Measurements from ENCODE around the gene GUCY1A1. TPM values are rescaled to one million over a fixed set of nuclear protein-coding genes. Genes with fewer than 3 reads are reported as not detected.

The GUCY1A1 gene
- total and polyA plus RNA-seq, 12 donors, result 6.7 to 101 (median 60.2) TPM

DNA sequence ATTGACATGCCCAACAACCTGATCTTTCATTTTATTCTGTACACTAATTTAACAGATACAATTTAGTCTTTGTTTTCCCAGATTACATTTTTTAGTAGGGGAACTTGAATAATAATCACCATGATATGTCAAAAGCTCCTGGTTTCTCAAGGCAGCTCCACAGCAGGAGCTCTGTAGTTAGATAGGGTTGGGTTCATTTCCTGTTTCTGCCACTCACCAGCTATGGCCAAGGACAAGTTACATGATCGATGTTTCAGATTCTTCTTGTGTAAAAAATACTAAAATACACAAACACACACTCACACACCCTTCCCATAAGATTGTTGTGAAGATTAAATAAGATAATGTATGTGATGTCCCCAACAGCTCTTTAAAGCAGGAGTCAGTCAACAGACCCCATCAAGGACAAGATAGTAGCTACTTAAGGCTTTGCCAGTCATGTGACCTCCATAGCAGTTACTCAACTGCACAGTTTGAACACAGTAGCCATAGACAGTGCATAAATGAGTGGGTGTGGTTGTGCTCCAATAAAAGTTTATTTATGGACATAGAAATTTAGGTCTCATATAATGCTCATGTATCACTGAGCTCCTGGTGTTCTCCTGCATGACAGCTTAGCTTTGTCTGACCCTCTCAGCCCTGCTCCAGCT lies 18.4 kb downstream of the GUCY1A1 start:
- Histone ChIP-seq H3K36me3 (no peaks in the 10 kb centered on the region), H3K27me3 (no peaks in the 10 kb centered on the region), H3K4me1 (peaks cover 3 to 80% (median 47%) of the 10 kb centered on the region in 9 donors), H3K9me3 (no peaks in the 10 kb centered on the region), H3K27ac (peak overlapping the region in 3 of 10 donors; percentile 18 to 57 (median 22)), H3K4me3 (no peak overlapping the region)
- no peak for DNase-seq
- intact Hi-C loops (cut with DNase I), result no loop called here
- TF ChIP-seq, protein P1, sequence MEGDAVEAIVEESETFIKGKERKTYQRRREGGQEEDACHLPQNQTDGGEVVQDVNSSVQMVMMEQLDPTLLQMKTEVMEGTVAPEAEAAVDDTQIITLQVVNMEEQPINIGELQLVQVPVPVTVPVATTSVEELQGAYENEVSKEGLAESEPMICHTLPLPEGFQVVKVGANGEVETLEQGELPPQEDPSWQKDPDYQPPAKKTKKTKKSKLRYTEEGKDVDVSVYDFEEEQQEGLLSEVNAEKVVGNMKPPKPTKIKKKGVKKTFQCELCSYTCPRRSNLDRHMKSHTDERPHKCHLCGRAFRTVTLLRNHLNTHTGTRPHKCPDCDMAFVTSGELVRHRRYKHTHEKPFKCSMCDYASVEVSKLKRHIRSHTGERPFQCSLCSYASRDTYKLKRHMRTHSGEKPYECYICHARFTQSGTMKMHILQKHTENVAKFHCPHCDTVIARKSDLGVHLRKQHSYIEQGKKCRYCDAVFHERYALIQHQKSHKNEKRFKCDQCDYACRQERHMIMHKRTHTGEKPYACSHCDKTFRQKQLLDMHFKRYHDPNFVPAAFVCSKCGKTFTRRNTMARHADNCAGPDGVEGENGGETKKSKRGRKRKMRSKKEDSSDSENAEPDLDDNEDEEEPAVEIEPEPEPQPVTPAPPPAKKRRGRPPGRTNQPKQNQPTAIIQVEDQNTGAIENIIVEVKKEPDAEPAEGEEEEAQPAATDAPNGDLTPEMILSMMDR (IDR thresholded peaks at IDR 0.05), result no peak
- WGBS, 2 donors, result 49 to 66% methylated on average over 1 of the region's 1 CpG
- ATAC-seq, result peak in 1 of 8 donors; percentile 50

DNA sequence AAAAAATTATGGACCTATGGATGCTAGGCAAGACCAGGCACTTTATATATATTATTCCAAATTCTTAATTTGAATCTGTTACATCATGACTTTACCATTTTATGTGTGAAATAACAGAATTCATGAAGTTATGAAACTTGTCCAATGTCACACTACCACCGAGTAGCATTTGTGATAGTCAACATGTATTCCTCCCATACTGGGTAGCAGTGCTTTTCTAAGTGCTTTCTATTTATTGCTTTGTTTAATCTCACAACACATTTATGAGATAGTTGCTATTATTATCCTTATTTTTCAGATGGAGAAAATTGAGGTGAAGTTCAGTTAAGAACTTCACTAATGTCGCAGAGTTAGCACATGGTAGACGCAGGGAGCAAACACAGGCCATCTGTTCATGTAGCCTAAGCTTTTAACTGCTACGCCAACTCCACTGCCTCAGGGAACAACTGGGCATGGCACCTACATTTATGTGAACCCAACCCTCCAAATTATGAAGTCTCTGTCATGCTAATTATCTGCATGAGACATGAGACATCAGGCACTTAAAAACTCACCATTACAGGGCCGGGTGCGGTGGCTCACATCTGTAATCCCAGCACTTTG lies 20.8 kb downstream of the GUCY1A1 start:
- ATAC-seq, result peak in 4 of 8 donors; percentile 45 to 53 (median 49)
- Histone ChIP-seq H3K9me3 (no peaks in the 10 kb centered on the region), H3K27me3 (no peaks in the 10 kb centered on the region), H3K4me3 (no peak overlapping the region), H3K36me3 (no peaks in the 10 kb centered on the region), H3K4me1 (peaks cover 6 to 85% (median 43%) of the 10 kb centered on the region in 9 donors), H3K27ac (peak overlapping the region in 5 of 10 donors; percentile 1 to 72 (median 35))
- no peak for DNase-seq
- TF ChIP-seq, protein P1 (IDR thresholded peaks at IDR 0.05), result no peak
- intact Hi-C loops (cut with DNase I), result no loop called here
- 73 to 74% methylated on average over 6 of the region's 6 CpGs for WGBS, 2 donors

DNA sequence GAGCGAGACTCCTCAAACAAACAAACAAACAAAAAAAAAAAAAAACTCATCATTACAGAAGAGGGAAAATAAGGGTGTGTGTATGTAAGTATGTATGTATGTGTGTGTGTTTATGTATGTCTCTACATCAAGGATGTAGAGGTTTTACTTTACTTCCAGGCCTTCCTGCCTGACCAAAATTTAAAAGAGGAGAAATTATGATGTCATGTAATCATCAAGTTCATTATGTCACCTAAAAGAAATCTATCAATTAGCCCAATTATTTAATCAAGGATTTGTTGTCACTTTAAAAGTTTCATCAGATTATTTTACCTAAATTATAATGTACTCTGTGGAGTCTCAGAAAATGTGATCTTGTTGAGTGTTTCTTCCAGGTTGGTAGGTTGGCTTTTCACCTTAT lies 21.6 kb downstream of the GUCY1A1 start:
- 94 to 95% methylated on average over 1 of the region's 1 CpG for WGBS, 2 donors

DNA sequence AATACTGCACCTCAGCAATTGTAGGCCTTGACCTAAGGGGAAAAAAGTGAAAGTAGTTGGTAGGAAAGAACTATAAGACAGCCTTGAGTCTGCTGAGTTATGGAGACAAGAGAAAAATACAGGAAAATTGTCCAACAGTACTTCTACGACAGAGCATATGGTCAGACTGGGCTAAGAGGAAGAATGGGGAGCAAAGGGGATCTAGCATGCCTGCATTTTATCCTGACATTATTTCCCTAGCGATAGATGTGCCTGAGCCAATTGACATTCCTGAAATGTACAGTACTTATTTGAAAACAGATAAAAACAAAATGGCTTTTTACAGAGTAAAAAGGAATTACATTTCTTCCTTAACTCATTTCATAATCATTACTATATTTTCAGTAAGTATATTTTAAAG lies 22.2 kb downstream of the GUCY1A1 start:
- intact Hi-C loops (cut with DNase I), result no loop called here
- TF ChIP-seq, protein P1 (IDR thresholded peaks at IDR 0.05), result no peak
- Histone ChIP-seq H3K27me3 (no peaks in the 10 kb centered on the region), H3K27ac (peak overlapping the region in 7 of 10 donors; percentile 18 to 72 (median 39)), H3K9me3 (no peaks in the 10 kb centered on the region), H3K36me3 (no peaks in the 10 kb centered on the region), H3K4me3 (no peak overlapping the region), H3K4me1 (peaks cover 8 to 90% (median 42%) of the 10 kb centered on the region in 9 donors)
- 39 to 54% methylated on average over 2 of the region's 2 CpGs for whole genome bisulfite sequencing, 2 donors
- ATAC-seq (no peak), DNase-seq (no peak)

More for the DNA sequence above, 21.6 kb downstream of the GUCY1A1 start:
- intact Hi-C loops (cut with DNase I), result no loop called here
- Histone ChIP-seq H3K4me1 (peaks cover 8 to 90% (median 40%) of the 10 kb centered on the region in 9 donors), H3K36me3 (no peaks in the 10 kb centered on the region), H3K9me3 (no peaks in the 10 kb centered on the region), H3K4me3 (no peak overlapping the region), H3K27ac (peak overlapping the region in 6 of 10 donors; percentile 19 to 72 (median 32)), H3K27me3 (no peaks in the 10 kb centered on the region)
- ATAC-seq (no peak), DNase-seq (no peak)
- TF ChIP-seq, protein P1 (IDR thresholded peaks at IDR 0.05), result no peak
